Measurements from ENCODE around the gene TRIO. TPM values are rescaled to one million over a fixed set of nuclear protein-coding genes. Genes with fewer than 3 reads are reported as not detected.

The TRIO gene
- total and polyA plus RNA-seq, 12 donors, result 26.2 to 85.2 (median 61.9) TPM

DNA sequence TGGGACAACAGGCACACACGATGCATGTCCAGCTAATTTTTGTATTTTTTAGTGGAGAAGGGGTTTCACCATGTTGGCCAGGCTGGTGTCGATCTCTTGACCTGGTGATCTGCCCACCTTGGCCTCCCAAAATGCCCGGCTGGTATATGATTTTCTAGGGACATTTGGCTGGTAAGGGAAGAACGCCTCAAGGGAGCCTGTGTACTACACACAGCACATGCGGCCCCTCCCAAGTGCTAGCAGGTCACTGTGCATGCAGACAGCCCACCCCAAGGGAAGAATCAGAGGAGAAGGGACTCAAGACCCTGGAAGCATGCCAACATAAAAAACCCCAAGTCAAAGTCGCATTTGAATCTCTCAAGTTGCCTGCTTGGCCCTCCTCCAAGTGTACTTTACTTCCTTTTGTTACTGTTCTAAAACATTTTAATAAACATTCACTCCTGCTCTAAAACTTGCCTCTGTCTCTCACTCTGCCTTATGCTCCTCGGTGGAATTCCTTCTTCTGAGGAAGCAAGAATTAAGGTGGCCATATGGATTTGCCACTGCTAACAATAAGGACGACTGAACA, 414.1 kb downstream of the TRIO start:
- Histone ChIP-seq H3K4me3 (no peak overlapping the region), H3K9me3 (peaks cover 0 to 8% (median 0%) of the 10 kb centered on the region in 11 donors), H3K4me1 (peaks cover 0 to 28% (median 0%) of the 10 kb centered on the region in 9 donors), H3K36me3 (no peaks in the 10 kb centered on the region), H3K27me3 (peaks cover 0 to 20% (median 0%) of the 10 kb centered on the region in 7 donors), H3K27ac (no peak overlapping the region)
- ATAC-seq (no peak), DNase-seq (peak in 1 of 2 donors; percentile 14)
- WGBS, 2 donors, result 54 to 57% methylated on average over 8 of the region's 8 CpGs
- TF ChIP-seq, protein P1, sequence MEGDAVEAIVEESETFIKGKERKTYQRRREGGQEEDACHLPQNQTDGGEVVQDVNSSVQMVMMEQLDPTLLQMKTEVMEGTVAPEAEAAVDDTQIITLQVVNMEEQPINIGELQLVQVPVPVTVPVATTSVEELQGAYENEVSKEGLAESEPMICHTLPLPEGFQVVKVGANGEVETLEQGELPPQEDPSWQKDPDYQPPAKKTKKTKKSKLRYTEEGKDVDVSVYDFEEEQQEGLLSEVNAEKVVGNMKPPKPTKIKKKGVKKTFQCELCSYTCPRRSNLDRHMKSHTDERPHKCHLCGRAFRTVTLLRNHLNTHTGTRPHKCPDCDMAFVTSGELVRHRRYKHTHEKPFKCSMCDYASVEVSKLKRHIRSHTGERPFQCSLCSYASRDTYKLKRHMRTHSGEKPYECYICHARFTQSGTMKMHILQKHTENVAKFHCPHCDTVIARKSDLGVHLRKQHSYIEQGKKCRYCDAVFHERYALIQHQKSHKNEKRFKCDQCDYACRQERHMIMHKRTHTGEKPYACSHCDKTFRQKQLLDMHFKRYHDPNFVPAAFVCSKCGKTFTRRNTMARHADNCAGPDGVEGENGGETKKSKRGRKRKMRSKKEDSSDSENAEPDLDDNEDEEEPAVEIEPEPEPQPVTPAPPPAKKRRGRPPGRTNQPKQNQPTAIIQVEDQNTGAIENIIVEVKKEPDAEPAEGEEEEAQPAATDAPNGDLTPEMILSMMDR (IDR thresholded peaks at IDR 0.05), result no peak
- intact Hi-C loops (cut with DNase I), result no loop called here

DNA sequence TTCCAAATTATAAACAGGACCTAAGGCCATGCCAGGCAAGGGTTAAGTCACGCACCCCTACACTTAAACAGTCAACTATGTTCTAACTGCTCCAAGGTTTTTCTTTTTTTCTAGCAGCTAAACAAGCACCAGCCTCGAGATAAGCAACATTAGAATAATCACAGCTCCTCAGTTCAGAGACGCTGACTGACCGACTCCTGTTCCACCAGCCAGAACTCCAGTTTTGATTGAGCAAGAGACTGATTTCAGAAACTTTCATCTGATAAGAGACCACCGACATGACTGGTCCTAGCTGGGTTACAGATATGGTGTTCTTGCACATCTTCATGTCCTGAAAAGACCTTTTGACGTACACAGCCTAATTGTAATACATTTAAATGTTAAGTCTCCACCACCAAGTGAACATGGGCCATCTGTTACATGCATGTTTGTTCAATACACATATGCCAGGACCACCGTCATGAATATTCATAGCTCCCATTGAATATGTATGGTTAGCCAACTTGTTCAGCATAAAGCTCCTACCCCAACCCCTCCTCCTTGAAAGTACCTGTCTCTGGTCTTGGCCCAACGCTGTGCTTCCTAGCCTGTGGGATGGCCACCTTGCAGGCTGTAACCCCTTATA, 414.8 kb downstream of the TRIO start:
- intact Hi-C loops (cut with DNase I), result no loop called here
- peaks cover 0 to 2% (median 0%) of the 10 kb centered on the region in 11 donors for H3K9me3 ChIP-seq
- H3K27me3 ChIP-seq, result peaks cover 0 to 19% (median 0%) of the 10 kb centered on the region in 7 donors
- DNase-seq (no peak), ATAC-seq (no peak)
- no peak overlapping the region for H3K4me3 ChIP-seq
- peaks cover 0 to 28% (median 0%) of the 10 kb centered on the region in 9 donors for H3K4me1 ChIP-seq
- no peaks in the 10 kb centered on the region for H3K36me3 ChIP-seq
- no peak overlapping the region for H3K27ac ChIP-seq
- TF ChIP-seq, protein P1 (IDR thresholded peaks at IDR 0.05), result no peak
- WGBS, 2 donors, result 57 to 58% methylated on average over 8 of the region's 8 CpGs

Other genes with a start within 250 kb of the TRIO start
- under 1 TPM in 9 of 10 donors, not detected in 1; 0.02 to 0.53 (median 0.26) TPM for gene DNAH5, start 198.7 kb upstream of the TRIO start, total RNA-seq
- gene DNAH5, start 198.7 kb upstream of the TRIO start, polyA plus RNA-seq, result under 1 TPM in 1 of 2 donors, not detected in 1; 0.03 TPM

Data from heart right ventricle (tissue), 16 donors.